ENCODE data around the gene MFSD12. TPM values are rescaled to one million over a fixed set of nuclear protein-coding genes. Genes with fewer than 3 reads are reported as not detected.

Gene MFSD12
- polyA plus RNA-seq (2013, experiment 1 of 2), result 27.9 TPM
- 25.3 TPM for polyA plus RNA-seq (2013, experiment 2 of 2)

DNA sequence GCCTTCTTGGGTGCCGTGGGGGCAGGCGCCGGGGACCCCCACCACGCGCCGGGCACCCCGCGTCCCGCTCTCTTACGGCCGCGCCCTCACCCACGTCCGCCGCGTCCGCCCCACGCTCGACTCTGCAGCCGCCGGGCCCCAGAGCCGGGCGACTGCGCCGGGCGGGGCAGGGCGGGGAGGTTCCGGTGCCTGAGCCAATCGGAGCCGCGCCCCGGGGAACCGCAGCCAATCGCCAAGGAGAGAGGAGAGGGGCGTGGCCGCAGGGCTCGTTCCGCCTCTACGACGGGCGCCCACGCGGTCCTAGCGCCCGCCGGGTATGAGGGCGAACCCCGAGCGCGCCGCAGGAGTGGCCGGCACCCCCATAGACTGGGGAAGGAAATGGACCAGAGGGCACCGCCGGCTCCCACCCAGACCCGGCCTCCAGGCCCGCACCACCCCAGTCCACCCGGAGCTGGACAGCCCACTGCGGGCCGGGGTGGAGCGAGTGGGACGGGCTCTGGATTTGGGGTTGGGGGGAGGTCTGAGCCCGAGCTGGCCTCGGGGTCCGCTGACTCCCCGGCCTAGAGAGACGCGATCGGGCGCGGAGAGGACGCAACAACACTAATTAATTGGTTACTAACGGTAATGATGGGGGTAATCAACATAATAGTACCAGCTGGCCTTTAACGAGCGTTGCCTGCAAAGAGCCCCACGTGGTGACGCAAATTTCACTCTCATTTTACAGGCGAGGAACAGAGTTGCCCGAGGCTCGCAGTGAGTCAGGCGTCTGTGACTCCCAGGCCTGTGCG, at the start of gene MFSD12:
TSS of gene MFSD12 (minus strand) at position 126 of the 788 bp plus-strand sequence. CDS start 183 bp downstream, outside the sequence.
- Histone ChIP-seq H2BK5ac (ENCODE audit: low read length) (peak within 1 kb of the TSS; percentile 75), H3K27ac (replicated peaks; ENCODE audit: low read length) (no peak within 1 kb of the TSS)
- peak; percentile 91 for DNase-seq (ENCODE audit: low spot score)

DNA sequence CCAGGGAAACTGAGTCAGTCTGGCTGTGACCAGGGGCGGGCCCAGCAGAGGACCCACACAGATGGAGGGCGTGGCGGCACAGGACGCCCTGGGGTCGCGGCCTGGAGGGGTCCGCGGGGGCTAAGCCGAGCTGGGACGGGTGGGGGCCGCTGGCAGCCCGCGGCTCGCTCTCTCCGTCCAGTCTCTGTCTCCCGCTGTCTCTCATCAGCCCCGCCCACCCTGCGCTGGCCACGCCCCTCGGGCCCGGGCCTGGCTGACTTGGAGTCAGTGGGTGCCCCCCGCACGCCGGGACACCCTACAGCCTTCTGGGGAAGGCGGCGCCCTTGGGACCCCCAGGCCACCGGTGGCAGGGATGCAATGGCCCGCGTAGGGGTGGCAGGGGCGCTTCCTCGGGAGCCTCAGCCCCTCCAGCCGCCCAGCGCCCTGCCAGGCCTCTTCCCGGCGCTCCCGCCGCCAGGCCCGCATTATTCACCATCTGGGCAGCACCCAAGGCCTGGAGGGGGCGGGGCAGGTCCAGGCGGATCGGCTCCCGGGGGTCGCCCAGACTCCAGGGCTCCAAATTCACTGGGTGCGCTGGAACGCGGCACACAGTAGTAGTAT, 49.4 kb upstream of the MFSD12 start, which contains the start of gene TBXA2R:
TSS of gene TBXA2R (minus strand) at position 186 of the 600 bp plus-strand sequence. CDS start 6,241 bp downstream, outside the sequence.
- no peak within 1 kb of the TSS for H4K91ac ChIP-seq (ENCODE audit: low read depth, low read length, poor library complexity)

More for the DNA sequence above, at the start of gene MFSD12:
- Histone ChIP-seq H2BK12ac (ENCODE audit: low read length) (no peak within 1 kb of the TSS), H3K36me3 (replicated peaks in 1 of 2; ENCODE audit: control insufficient read depth in 2 of 2, insufficient read depth in 2 of 2, low read length in 2 of 2) (no peaks in the 10 kb centered on the region), H3K4me2 (ENCODE audit: insufficient read depth, low read length, poor library complexity, severe bottlenecking) (peak within 1 kb of the TSS; percentile 94), H2BK15ac (ENCODE audit: low read length) (peak within 1 kb of the TSS; percentile 94), H2AFZ (ENCODE audit: low read length) (peak within 1 kb of the TSS; percentile 99), H3K23ac (ENCODE audit: low read depth, low read length, poor library complexity) (peak within 1 kb of the TSS; percentile 99), H2AK5ac (ENCODE audit: low read depth, low read length) (peak within 1 kb of the TSS; percentile 86), H3K18ac (ENCODE audit: low read length) (peak within 1 kb of the TSS; percentile 87), H3K4me3 (ENCODE audit: low read length in 2 of 2) (peak within 1 kb of the TSS; percentile 99), H3K79me1 (ENCODE audit: low read depth, low read length) (peaks cover 12% of the 10 kb centered on the region), H4K8ac (ENCODE audit: low read depth, low read length) (no peak within 1 kb of the TSS), H3K9me3 (replicated peaks in 1 of 2; ENCODE audit: control insufficient read depth in 2 of 2, insufficient read depth in 1 of 2, low read depth in 1 of 2, low read length in 2 of 2) (peaks cover 0 to 2% of the 10 kb centered on the region in 2 donors), H3K4ac (ENCODE audit: low read length) (no peak within 1 kb of the TSS), H4K91ac (ENCODE audit: low read depth, low read length, poor library complexity) (no peak within 1 kb of the TSS), H3K4me1 (ENCODE audit: control insufficient read depth in 2 of 2, insufficient read depth in 1 of 2, low read depth in 1 of 2, low read length in 2 of 2) (peaks cover 6 to 10% of the 10 kb centered on the region in 2 donors), H3K14ac (ENCODE audit: low read length) (peak within 1 kb of the TSS; percentile 97), H3K27me3 (ENCODE audit: control insufficient read depth in 3 of 3, insufficient read depth in 3 of 3, low read depth in 1 of 3, low read length in 3 of 3) (no peaks in the 10 kb centered on the region), H2BK120ac (ENCODE audit: low read depth, low read length) (no peak within 1 kb of the TSS), H3K9ac (ENCODE audit: low read depth, low read length, poor library complexity) (peak within 1 kb of the TSS; percentile 98)
- no CpG with 5 or more reads among the region's 81 CpGs for WGBS, 2 donors (ENCODE audit: extremely low coverage in 2 of 2, insufficient read length in 2 of 2, insufficient replicate concordance in 1 of 2)

DNA sequence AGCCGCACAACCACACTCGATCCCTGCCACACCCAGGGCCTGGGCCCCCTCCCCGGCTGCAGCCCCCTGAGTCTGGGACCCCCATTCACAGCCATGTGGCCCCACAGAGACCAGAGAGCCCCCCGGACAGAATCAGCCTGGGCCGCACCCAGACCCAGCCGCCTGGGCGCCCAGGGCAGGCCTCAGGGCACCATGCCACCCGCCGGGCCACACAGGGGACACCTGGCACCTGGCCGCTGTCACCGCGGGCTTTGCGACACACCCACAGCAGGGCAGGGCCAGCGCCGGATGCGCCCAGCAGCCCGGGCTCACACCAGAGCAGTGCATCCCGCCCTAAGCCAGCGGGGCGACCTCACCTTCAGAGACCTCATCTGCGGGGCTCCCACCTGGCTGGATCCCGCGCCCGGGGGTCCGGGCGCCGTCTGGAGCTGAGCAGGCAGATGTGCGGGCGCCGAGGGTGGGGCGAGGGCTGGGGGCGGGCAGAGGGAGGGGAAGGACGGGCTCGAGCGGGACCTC, 48.8 kb upstream of the MFSD12 start:
- H3K9me3 ChIP-seq (replicated peaks in 1 of 2; ENCODE audit: control insufficient read depth in 2 of 2, insufficient read depth in 1 of 2, low read depth in 1 of 2, low read length in 2 of 2), result no peaks in the 10 kb centered on the region
- H4K8ac ChIP-seq (ENCODE audit: low read depth, low read length), result no peak overlapping the region
- H2AFZ ChIP-seq (ENCODE audit: low read length), result peak overlapping the region; percentile 74
- peak overlapping the region in 1 of 2 donors; percentile 65 for H3K4me3 ChIP-seq (ENCODE audit: low read length in 2 of 2)
- H3K4ac ChIP-seq (ENCODE audit: low read length), result no peak overlapping the region
- no peak for DNase-seq (ENCODE audit: low spot score)
- H2BK15ac ChIP-seq (ENCODE audit: low read length), result peak overlapping the region; percentile 55
- peak overlapping the region; percentile 90 for H2BK5ac ChIP-seq (ENCODE audit: low read length)
- H3K4me2 ChIP-seq (ENCODE audit: insufficient read depth, low read length, poor library complexity, severe bottlenecking), result peak overlapping the region; percentile 54
- H3K27ac ChIP-seq (replicated peaks; ENCODE audit: low read length), result no peak overlapping the region
- H3K36me3 ChIP-seq (replicated peaks in 1 of 2; ENCODE audit: control insufficient read depth in 2 of 2, insufficient read depth in 2 of 2, low read length in 2 of 2), result peaks cover 2 to 14% of the 10 kb centered on the region in 2 donors
- peak overlapping the region; percentile 73 for H3K23ac ChIP-seq (ENCODE audit: low read depth, low read length, poor library complexity)
- no peak overlapping the region for H2BK12ac ChIP-seq (ENCODE audit: low read length)
- H3K14ac ChIP-seq (ENCODE audit: low read length), result no peak overlapping the region
- H3K4me1 ChIP-seq (ENCODE audit: control insufficient read depth in 2 of 2, insufficient read depth in 1 of 2, low read depth in 1 of 2, low read length in 2 of 2), result peaks cover 5 to 18% of the 10 kb centered on the region in 2 donors
- no CpG with 5 or more reads among the region's 35 CpGs for WGBS, 2 donors (ENCODE audit: extremely low coverage in 2 of 2, insufficient read length in 2 of 2, insufficient replicate concordance in 1 of 2)
- H3K18ac ChIP-seq (ENCODE audit: low read length), result peak overlapping the region; percentile 95
- H2AK5ac ChIP-seq (ENCODE audit: low read depth, low read length), result peak overlapping the region; percentile 37
- H4K91ac ChIP-seq (ENCODE audit: low read depth, low read length, poor library complexity), result no peak overlapping the region
- peak overlapping the region; percentile 70 for H3K9ac ChIP-seq (ENCODE audit: low read depth, low read length, poor library complexity)
- H2BK120ac ChIP-seq (ENCODE audit: low read depth, low read length), result no peak overlapping the region
- H3K27me3 ChIP-seq (ENCODE audit: control insufficient read depth in 3 of 3, insufficient read depth in 3 of 3, low read depth in 1 of 3, low read length in 3 of 3), result peaks cover 3 to 29% (median 28%) of the 10 kb centered on the region in 3 experiments
- H3K79me1 ChIP-seq (ENCODE audit: low read depth, low read length), result no peaks in the 10 kb centered on the region

More for the DNA sequence above, 49.4 kb upstream of the MFSD12 start, which contains the start of gene TBXA2R:
- peaks cover 5 to 18% of the 10 kb centered on the region in 2 donors for H3K4me1 ChIP-seq (ENCODE audit: control insufficient read depth in 2 of 2, insufficient read depth in 1 of 2, low read depth in 1 of 2, low read length in 2 of 2)
- H3K23ac ChIP-seq (ENCODE audit: low read depth, low read length, poor library complexity), result peak within 1 kb of the TSS; percentile 73
- no peak for DNase-seq (ENCODE audit: low spot score)
- H3K4me2 ChIP-seq (ENCODE audit: insufficient read depth, low read length, poor library complexity, severe bottlenecking), result peak within 1 kb of the TSS; percentile 54
- peaks cover 4 to 20% of the 10 kb centered on the region in 2 donors for H3K36me3 ChIP-seq (replicated peaks in 1 of 2; ENCODE audit: control insufficient read depth in 2 of 2, insufficient read depth in 2 of 2, low read length in 2 of 2)
- peak within 1 kb of the TSS; percentile 95 for H3K18ac ChIP-seq (ENCODE audit: low read length)
- no peak within 1 kb of the TSS for H2BK12ac ChIP-seq (ENCODE audit: low read length)
- peaks cover 3 to 29% (median 28%) of the 10 kb centered on the region in 3 experiments for H3K27me3 ChIP-seq (ENCODE audit: control insufficient read depth in 3 of 3, insufficient read depth in 3 of 3, low read depth in 1 of 3, low read length in 3 of 3)
- H2BK15ac ChIP-seq (ENCODE audit: low read length), result peak within 1 kb of the TSS; percentile 55
- H2BK5ac ChIP-seq (ENCODE audit: low read length), result peak within 1 kb of the TSS; percentile 90
- H3K9me3 ChIP-seq (replicated peaks in 1 of 2; ENCODE audit: control insufficient read depth in 2 of 2, insufficient read depth in 1 of 2, low read depth in 1 of 2, low read length in 2 of 2), result no peaks in the 10 kb centered on the region
- no peak within 1 kb of the TSS for H3K14ac ChIP-seq (ENCODE audit: low read length)
- H3K9ac ChIP-seq (ENCODE audit: low read depth, low read length, poor library complexity), result peak within 1 kb of the TSS; percentile 77
- no CpG with 5 or more reads among the region's 46 CpGs for WGBS, 2 donors (ENCODE audit: extremely low coverage in 2 of 2, insufficient read length in 2 of 2, insufficient replicate concordance in 1 of 2)
- H3K4me3 ChIP-seq (ENCODE audit: low read length in 2 of 2), result peak within 1 kb of the TSS in 1 of 2 donors; percentile 65
- H4K8ac ChIP-seq (ENCODE audit: low read depth, low read length), result no peak within 1 kb of the TSS
- no peak within 1 kb of the TSS for H3K4ac ChIP-seq (ENCODE audit: low read length)
- H2AFZ ChIP-seq (ENCODE audit: low read length), result peak within 1 kb of the TSS; percentile 74
- H2AK5ac ChIP-seq (ENCODE audit: low read depth, low read length), result peak within 1 kb of the TSS; percentile 37
- H2BK120ac ChIP-seq (ENCODE audit: low read depth, low read length), result no peak within 1 kb of the TSS
- no peak within 1 kb of the TSS for H3K27ac ChIP-seq (replicated peaks; ENCODE audit: low read length)
- peaks cover 2% of the 10 kb centered on the region for H3K79me1 ChIP-seq (ENCODE audit: low read depth, low read length)

Data from neuronal stem cell (in vitro differentiated cells).